HCT116 (cell line): ENCODE measurements around the gene BTF3. TPM values are rescaled to one million over a fixed set of nuclear protein-coding genes. Genes with fewer than 3 reads are reported as not detected.

Experiments
- ATAC-seq: fragments of 200-7000 bp; cut with Tn5 transposase; 2 replicates; pipeline ENCODE4 v1.9.1; 2020; ENCODE audit warnings: mild to moderate bottlenecking, moderate library complexity
- BruUV-seq: library from RNA; stranded (reverse); fragments of 400-500 nt; replicated peaks from 2 replicates; lab custom pipeline; 2021; lab: Mats Ljungman, UMichigan
- CTCF ChIA-PET: fragments of 300-600 bp; sonication (Branson Sonifier 250); formaldehyde crosslinking; loops from one replicate; lab custom pipeline; 2021; ENCODE audit warnings: antibody characterized with exemption; lab: Charles Lee
- POLR2A ChIA-PET: fragments of 300-600, 350-600 bp; sonication (Branson Sonifier 250); formaldehyde crosslinking; loops from one replicate; lab custom pipeline; 2021; ENCODE audit warnings: antibody characterized with exemption; lab: Charles Lee
- RAD21 ChIA-PET, 2 experiments: fragments of 300-600 bp; sonication (Branson Sonifier 250); formaldehyde crosslinking; loops; one replicate each; lab custom pipeline; 2023; ENCODE audit warnings: low total read pairs in 2 of 2; ENCODE audit not compliant: uncharacterized antibody in 2 of 2, unreplicated experiment in 2 of 2, low non-redundant PET in 1 of 2; lab: Charles Lee
- DNase-seq: peaks from one replicate; pipeline ENCODE4 v3.0.0-alpha.2; 2010; ENCODE audit warnings: low read depth, low spot score
- H2AFZ ChIP-seq: fragments of 200-600 bp; shearing (Covaris generic), sonication (generic); 2 replicates; pipeline ENCODE4 v1.6.1; 2017; ENCODE audit warnings: low read depth, mixed run types, mixed read lengths, antibody characterized with exemption, low read length; ENCODE audit not compliant: poor library complexity, severe bottlenecking
- H3K27ac ChIP-seq: 2 replicates; pipeline ENCODE4 v1.5.1; 2012; ENCODE audit warnings: low read depth, low read length
- H3K27me3 ChIP-seq: fragments of 200-600 bp; sonication (generic); 2 replicates; pipeline ENCODE4 v1.6.1; 2016; ENCODE audit warnings: mixed run types, low read length, mixed read lengths; ENCODE audit not compliant: insufficient read depth
- H3K36me3 ChIP-seq, 2 experiments: fragments of 200-500 bp in 1 of 2; fragments of 200-600 bp in 1 of 2; sonication (Bioruptor generic) in 1 of 2; sonication (generic) in 1 of 2; 2 replicates each; pipeline versions ENCODE4 v1.5.1 to v1.6.1; 2014 to 2016; ENCODE audit warnings: low read length in 2 of 2, inconsistent platforms in 1 of 2, mixed read lengths in 1 of 2, mixed run types in 1 of 2; ENCODE audit not compliant: insufficient read depth in 2 of 2, control insufficient read depth in 1 of 2
- H3K4me1 ChIP-seq, 2 experiments: fragments of 200-600 bp in 1 of 2; sonication (generic) in 1 of 2; 2 replicates each; pipeline versions ENCODE4 v1.5.1 to v1.6.1; 2012 to 2017; ENCODE audit warnings: low read length in 2 of 2, inconsistent platforms in 1 of 2, mild to moderate bottlenecking in 1 of 2, mixed read lengths in 1 of 2, mixed run types in 1 of 2, moderate library complexity in 1 of 2; ENCODE audit not compliant: insufficient read depth in 2 of 2, control insufficient read depth in 1 of 2
- H3K4me2 ChIP-seq: fragments of 200-600 bp; sonication (generic); 2 replicates; pipeline ENCODE4 v1.6.1; 2017; ENCODE audit warnings: mixed run types, low read length, mixed read lengths
- H3K4me3 ChIP-seq, 2 experiments: fragments of 200-600 bp in 1 of 2; sonication (generic) in 1 of 2; replicated peaks in 1 of 2; 2 replicates each; pipeline ENCODE4 v1.5.1; 2011 to 2016; ENCODE audit warnings: low read length in 2 of 2, control low read depth in 1 of 2, low read depth in 1 of 2, mild to moderate bottlenecking in 1 of 2, mixed read lengths in 1 of 2, mixed run types in 1 of 2
- H3K79me2 ChIP-seq: fragments of 200-600 bp; sonication (generic); 2 replicates; pipeline ENCODE4 v1.6.1; 2017; ENCODE audit warnings: mild to moderate bottlenecking, mixed run types, low read length, moderate library complexity, mixed read lengths; ENCODE audit not compliant: insufficient read depth
- H3K9ac ChIP-seq: fragments of 200-600 bp; sonication (generic); 2 replicates; pipeline ENCODE4 v1.6.1; 2016; ENCODE audit warnings: low read length, mixed read lengths
- H3K9me2 ChIP-seq: fragments of 200-600 bp; sonication (generic), shearing (Covaris generic); 2 replicates; pipeline ENCODE4 v1.6.1; 2017; ENCODE audit warnings: mixed run types, mild to moderate bottlenecking, moderate library complexity; ENCODE audit not compliant: insufficient read depth
- H3K9me3 ChIP-seq, 2 experiments: fragments of 200-500 bp in 1 of 2; fragments of 200-600 bp in 1 of 2; sonication (Bioruptor generic) in 1 of 2; sonication (generic) in 1 of 2; 2 replicates each; pipeline ENCODE4 v1.6.1; 2014 to 2017; ENCODE audit warnings: low read length in 2 of 2, mixed read lengths in 2 of 2, inconsistent platforms in 1 of 2, low read depth in 1 of 2, mild to moderate bottlenecking in 1 of 2, mixed run types in 1 of 2, moderate library complexity in 1 of 2; ENCODE audit not compliant: control insufficient read depth in 1 of 2, insufficient read depth in 1 of 2
- H4K20me1 ChIP-seq: fragments of 200-600 bp; sonication (generic), shearing (Covaris generic); 2 replicates; pipeline ENCODE4 v1.6.1; 2017; ENCODE audit warnings: mixed run types, mild to moderate bottlenecking, moderate library complexity; ENCODE audit not compliant: insufficient read depth
- ATF3 ChIP-seq: IDR thresholded peaks from 2 replicates; pipeline ENCODE4 v1.6.1; 2012
- CBX3 ChIP-seq: IDR thresholded peaks from 2 replicates; pipeline ENCODE4 v1.6.1; 2012; ENCODE audit warnings: low read depth
- CEBPB ChIP-seq: IDR thresholded peaks from 2 replicates; pipeline ENCODE4 v1.6.1; 2012; ENCODE audit warnings: low read depth
- CTCF ChIP-seq, 3 experiments: fragments of 200-600 bp in 1 of 3; sonication (generic) in 1 of 3; IDR thresholded peaks in 2 of 3; conservative IDR thresholded peaks in 1 of 3; 2 replicates each; pipeline ENCODE4 v1.5.1; 2012 to 2017; ENCODE audit warnings: low read depth in 2 of 3, low read length in 2 of 3, antibody characterized with exemption in 1 of 3, borderline replicate concordance in 1 of 3, control low read depth in 1 of 3, mild to moderate bottlenecking in 1 of 3, mixed read lengths in 1 of 3, mixed run types in 1 of 3, moderate library complexity in 1 of 3; ENCODE audit not compliant: insufficient read depth in 1 of 3
- EGR1 ChIP-seq: IDR thresholded peaks from 2 replicates; pipeline ENCODE4 v1.6.1; 2012; ENCODE audit warnings: low read depth
- ELF1 ChIP-seq: IDR thresholded peaks from 2 replicates; pipeline ENCODE4 v1.6.1; 2012; ENCODE audit warnings: low read depth, borderline replicate concordance
- EZH2 ChIP-seq: fragments of 200-600 bp; sonication (generic); IDR thresholded peaks from 2 replicates; pipeline ENCODE4 v1.6.1; 2017; ENCODE audit warnings: antibody characterized with exemption, mixed run types
- EZH2phosphoT487 ChIP-seq: fragments of 200-600 bp; IDR thresholded peaks from 2 replicates; pipeline ENCODE4 v1.6.1; 2018; ENCODE audit warnings: antibody characterized with exemption, borderline replicate concordance
- FOSL1 ChIP-seq: IDR thresholded peaks from 2 replicates; pipeline ENCODE4 v1.6.1; 2012; ENCODE audit warnings: low read depth
- JUND ChIP-seq: IDR thresholded peaks from 2 replicates; pipeline ENCODE4 v1.6.1; 2012
- MAX ChIP-seq: IDR thresholded peaks from 2 replicates; pipeline ENCODE4 v1.6.1; 2012
- POLR2A ChIP-seq: IDR thresholded peaks from 2 replicates; pipeline ENCODE4 v1.7.0; 2011; ENCODE audit warnings: borderline replicate concordance; ENCODE audit not compliant: insufficient read depth, insufficient read length; ENCODE audit errors: extremely low read depth
- POLR2AphosphoS5 ChIP-seq: IDR thresholded peaks from 2 replicates; pipeline ENCODE4 v1.6.1; 2011; ENCODE audit warnings: mild to moderate bottlenecking, low read depth, low read length, moderate library complexity
- RAD21 ChIP-seq: IDR thresholded peaks from 2 replicates; pipeline ENCODE4 v1.6.1; 2012; ENCODE audit warnings: low read depth, mild to moderate bottlenecking
- SIN3A ChIP-seq: IDR thresholded peaks from 2 replicates; pipeline ENCODE4 v1.6.1; 2012; ENCODE audit warnings: low read depth
- SP1 ChIP-seq: IDR thresholded peaks from 2 replicates; pipeline ENCODE4 v1.6.1; 2012; ENCODE audit warnings: low read depth
- SRF ChIP-seq: IDR thresholded peaks from 2 replicates; pipeline ENCODE4 v1.6.1; 2012; ENCODE audit warnings: low read depth
- YY1 ChIP-seq: IDR thresholded peaks from 2 replicates; pipeline ENCODE4 v1.6.1; 2011; ENCODE audit warnings: low read length, low read depth, moderate library complexity, mild to moderate bottlenecking; ENCODE audit not compliant: insufficient replicate concordance; ENCODE audit errors: extremely low read depth
- ZBTB33 ChIP-seq: IDR thresholded peaks from 2 replicates; pipeline ENCODE4 v1.6.1; 2011; ENCODE audit warnings: mild to moderate bottlenecking, low read length, moderate library complexity; ENCODE audit not compliant: insufficient replicate concordance; ENCODE audit errors: extremely low read depth
- ZFX ChIP-seq: fragments of 450-650 bp; IDR thresholded peaks from 2 replicates; pipeline ENCODE4 v1.6.1; 2017
- ZNF274 ChIP-seq: fragments of 200-500 bp; sonication (Bioruptor generic); IDR thresholded peaks from 2 replicates; pipeline ENCODE4 v1.6.1; 2014; ENCODE audit warnings: mild to moderate bottlenecking, low read depth, low read length, inconsistent platforms
- intact Hi-C: fragments of 100-400 bp; cut with micrococcal nuclease; formaldehyde crosslinking; loops from 2 replicates; pipeline ENCODE4 v1.10.0; 2022
- total RNA-seq: library from RNA; stranded (reverse); gene quantifications from one replicate; pipeline ENCODE4 v1.2.1, GENCODE V29; 2021; ENCODE audit not compliant: unreplicated experiment

BTF3 gene
- total RNA-seq, 1 experiment from 2014 or later, result 868 TPM

- CTCF ChIA-PET, result interaction anchor here (0.9 to 2.9 kb wide), 4 partner anchors 11 to 233 kb away, joined by 3 to 23 read pairs (median 5); partner anchors contain the start of gene BTF3
- Histone ChIP-seq H3K4me3 (peak within 1 kb of the TSS; percentile 64 to 67), H3K27me3 (no peaks in the 10 kb centered on the region), H3K9me3 (no peaks in the 10 kb centered on the region), H3K4me1 (peaks cover 12 to 29% of the 10 kb centered on the region in 2 experiments; a peak in 3 of 4 replicates), H3K9ac (peak within 1 kb of the TSS; percentile 71), H3K79me2 (peaks cover 21% of the 10 kb centered on the region), H2AFZ (peak within 1 kb of the TSS; percentile 3), H3K36me3 (no peaks in the 10 kb centered on the region), H3K4me2 (peak within 1 kb of the TSS; percentile 74), H4K20me1 (no peaks in the 10 kb centered on the region), H3K27ac (peak within 1 kb of the TSS; percentile 89), H3K9me2 (no peaks in the 10 kb centered on the region)
- intact Hi-C loops, result loop anchor here (1.0 kb wide), 1 partner anchor 117 kb away; the partner anchor contains the start of genes ANKRA2 and UTP15
- BruUV-seq, result no TSS peak
- POLR2A ChIA-PET, result interaction anchor here (0.9 to 1.6 kb wide), 8 partner anchors 11 to 259 kb away, joined by 3 to 9 read pairs (median 4); partner anchors contain the start of gene BTF3
- RAD21 ChIA-PET, result interaction anchor here in 1 of 2 experiments (0.9 to 1.0 kb wide), 2 partner anchors 231 to 232 kb away, joined by 4 to 7 read pairs; no protein-coding TSS in a partner anchor
- peak; percentile 88 for ATAC-seq
- peak; percentile 92 for DNase-seq
- TF ChIP-seq CTCF (IDR thresholded peaks at IDR 0.05 in 2 of 3, conservative IDR thresholded peaks at IDR 0.05 in 1 of 3; ENCODE audit: borderline replicate concordance in 1 of 3, insufficient read depth in 1 of 3, low read depth in 2 of 3, low read length in 2 of 3) (no peak), ELF1 (no peak), FOSL1 (no peak), CEBPB (no peak), POLR2AphosphoS5 (peak; percentile 93), POLR2A (peak; percentile 67), EZH2 (no peak), ATF3 (no peak), ZNF274 (no peak), MAX (peak; percentile 92), YY1 (peak; percentile 32), EZH2phosphoT487 (no peak), SIN3A (peak; percentile 53; the same call in 1 of the 2 replicates), ZBTB33 (peak; percentile 41), RAD21 (no peak), SRF (no peak), JUND (no peak), SP1 (0 out of 2 replicates have a peak, but pooled peaks have one; percentile 43), ZFX (peak; percentile 54; the same call in 1 of the 2 replicates), CBX3 (peak; percentile 76), EGR1 (peak; percentile 64)
Observed at GRCh38 chr5:73448463-73449136, 49.6 kb upstream of the BTF3 start, which contains the start of gene FOXD1. TSS of gene FOXD1 (minus strand) at chr5:73448777. CDS start at chr5:73448362, 415 bp downstream.
